GM21786 (cell line): ENCODE results near the gene UGT1A9.
"Not testable (repeated sequence)": the region's sequence is repeated elsewhere in the genome, so short reads cannot be mapped to it uniquely, and the experiment has no call there.

Experiments used
- ATAC-seq: cut with Tn5 transposase; IDR thresholded peaks from one replicate; pipeline ENCODE4 v1.9.1; 2021; ENCODE audit not compliant: unreplicated experiment

The UGT1A9 gene

GRCh38 chr2:233671290-233672161 is at the start of gene UGT1A9:
TSS of gene UGT1A9 (plus strand) at chr2:233671898. CDS start at chr2:233671935, 37 bp downstream.
- ATAC-seq: no peak

- no peak for ATAC-seq
Measured at GRCh38 chr2:233627331-233628025, 44.2 kb upstream of the UGT1A9 start.

- not testable (repeated sequence) for ATAC-seq
Measured at GRCh38 chr2:233636306-233636705, 35.4 kb upstream of the UGT1A9 start, which contains the start of gene UGT1A10. TSS of gene UGT1A10 (plus strand) at chr2:233636448. CDS start at chr2:233636523, 75 bp downstream.

GRCh38 chr2:233638836-233639235 is 32.9 kb upstream of the UGT1A9 start:
- no peak for ATAC-seq

- no peak for ATAC-seq
Measured at GRCh38 chr2:233639860-233640259, 31.8 kb upstream of the UGT1A9 start.

- ATAC-seq: no peak
Measured at GRCh38 chr2:233643128-233643527, 28.6 kb upstream of the UGT1A9 start.

- ATAC-seq: not testable (repeated sequence)
Measured at GRCh38 chr2:233646033-233646432, 25.7 kb upstream of the UGT1A9 start.

GRCh38 chr2:233650981-233651380 is 20.7 kb upstream of the UGT1A9 start:
- no peak for ATAC-seq

GRCh38 chr2:233651430-233651829 is 20.3 kb upstream of the UGT1A9 start:
- ATAC-seq: no peak

- ATAC-seq: no peak
Measured at GRCh38 chr2:233654501-233654900, 17.2 kb upstream of the UGT1A9 start.

GRCh38 chr2:233655043-233655442 is 16.7 kb upstream of the UGT1A9 start:
- ATAC-seq: no peak

GRCh38 chr2:233655943-233656342 is 15.8 kb upstream of the UGT1A9 start:
- ATAC-seq: not testable (repeated sequence)

GRCh38 chr2:233656443-233656842 is 15.3 kb upstream of the UGT1A9 start:
- ATAC-seq: no peak

GRCh38 chr2:233658610-233659009 is 13.1 kb upstream of the UGT1A9 start:
- no peak for ATAC-seq

- no peak for ATAC-seq
Measured at GRCh38 chr2:233663911-233664310, 7.8 kb upstream of the UGT1A9 start.

GRCh38 chr2:233668605-233669260 is 3.0 kb upstream of the UGT1A9 start:
- no peak for ATAC-seq

GRCh38 chr2:233672886-233673285 is 1.2 kb downstream of the UGT1A9 start:
- ATAC-seq: no peak

- ATAC-seq: no peak
Measured at GRCh38 chr2:233673896-233674295, 2.2 kb downstream of the UGT1A9 start.

GRCh38 chr2:233674314-233674713 is 2.6 kb downstream of the UGT1A9 start:
- no peak for ATAC-seq

GRCh38 chr2:233674995-233675394 is 3.3 kb downstream of the UGT1A9 start:
- ATAC-seq: no peak

- no peak for ATAC-seq
Measured at GRCh38 chr2:233676046-233676445, 4.3 kb downstream of the UGT1A9 start.
